Neural progenitor cell (in vitro differentiated cells): ENCODE data around the gene TPSB2.
"Not testable (repeated sequence)": the region's sequence is repeated elsewhere in the genome, so short reads cannot be mapped to it uniquely, and the experiment has no call there.

ENCODE experiments used
- CTCF ChIP-seq: fragments of 200-600 bp; sonication (generic); IDR thresholded peaks from 2 replicates; pipeline ENCODE4 v1.5.1; 2017; ENCODE audit warnings: antibody characterized with exemption, mild to moderate bottlenecking
- EZH2phosphoT487 ChIP-seq: fragments of 200-600 bp; sonication (generic); IDR thresholded peaks from 2 replicates; pipeline ENCODE4 v1.6.1; 2017; ENCODE audit warnings: antibody characterized with exemption

GRCh38 chr16:1229476-1229875 is 508 bp downstream of the TPSB2 start:
- TF ChIP-seq CTCF, EZH2phosphoT487: not testable (repeated sequence)
